Measurements from ENCODE around the gene MED25. TPM values are rescaled to one million over a fixed set of nuclear protein-coding genes. Genes with fewer than 3 reads are reported as not detected.

The MED25 gene
- total and polyA plus RNA-seq, 9 of the 15 experiments (the other 6 are each of a cell fraction or from before 2014, with no cell fraction given), result 4.1 to 93.9 (median 19.3) TPM

DNA sequence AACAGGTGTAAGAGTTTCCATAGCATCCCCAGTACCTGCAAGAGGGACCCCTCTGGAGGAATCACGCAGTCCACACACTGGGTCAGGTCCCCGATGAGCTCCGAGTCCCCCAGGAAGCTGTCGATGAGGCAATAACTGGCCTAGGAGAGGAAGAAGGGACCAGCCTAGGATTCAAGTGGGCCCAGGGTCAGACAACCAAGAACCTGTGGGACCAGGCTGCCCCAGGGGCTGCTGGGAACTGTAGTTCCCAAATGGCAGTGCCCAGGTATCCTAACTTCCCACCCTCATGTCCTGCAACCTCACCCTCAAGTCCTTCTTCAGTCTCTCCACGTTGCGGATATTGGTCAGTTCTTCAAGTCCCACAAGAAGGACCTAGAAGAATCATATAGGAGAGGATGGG lies 6.8 kb upstream of the MED25 start:
- no TSS peak for BruUV-seq (replicated peaks)
- TF ChIP-seq, protein P1, sequence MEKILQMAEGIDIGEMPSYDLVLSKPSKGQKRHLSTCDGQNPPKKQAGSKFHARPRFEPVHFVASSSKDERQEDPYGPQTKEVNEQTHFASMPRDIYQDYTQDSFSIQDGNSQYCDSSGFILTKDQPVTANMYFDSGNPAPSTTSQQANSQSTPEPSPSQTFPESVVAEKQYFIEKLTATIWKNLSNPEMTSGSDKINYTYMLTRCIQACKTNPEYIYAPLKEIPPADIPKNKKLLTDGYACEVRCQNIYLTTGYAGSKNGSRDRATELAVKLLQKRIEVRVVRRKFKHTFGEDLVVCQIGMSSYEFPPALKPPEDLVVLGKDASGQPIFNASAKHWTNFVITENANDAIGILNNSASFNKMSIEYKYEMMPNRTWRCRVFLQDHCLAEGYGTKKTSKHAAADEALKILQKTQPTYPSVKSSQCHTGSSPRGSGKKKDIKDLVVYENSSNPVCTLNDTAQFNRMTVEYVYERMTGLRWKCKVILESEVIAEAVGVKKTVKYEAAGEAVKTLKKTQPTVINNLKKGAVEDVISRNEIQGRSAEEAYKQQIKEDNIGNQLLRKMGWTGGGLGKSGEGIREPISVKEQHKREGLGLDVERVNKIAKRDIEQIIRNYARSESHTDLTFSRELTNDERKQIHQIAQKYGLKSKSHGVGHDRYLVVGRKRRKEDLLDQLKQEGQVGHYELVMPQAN (IDR thresholded peaks at IDR 0.05; ENCODE audit: borderline replicate concordance), result no peak
- TF ChIP-seq ZNF143 (CRISPR knock-in tag; IDR thresholded peaks at IDR 0.05), result peak; percentile 66; the same call in 1 of the 2 replicates
- peak; percentile 70 for TF ChIP-seq HCFC1 (IDR thresholded peaks at IDR 0.05; ENCODE audit: low read depth, low read length)
- TF ChIP-seq ZFX (CRISPR knock-in tag; IDR thresholded peaks at IDR 0.05), result 0 out of 2 replicates have a peak, but pooled peaks have one; percentile 15
- H4K20me1 ChIP-seq (replicated peaks; ENCODE audit: control insufficient read depth, insufficient read depth, low read length), result no peaks in the 10 kb centered on the region; the same call in 1 of the 2 replicates
- FAIRE-seq (no peak), DNase-seq (ENCODE audit: extremely low read depth in 1 of 4, low spot score in 3 of 4) (no peak), ATAC-seq (no peak)
- H3K9me3 ChIP-seq (replicated peaks; ENCODE audit: control insufficient read depth, insufficient read depth, low read depth, low read length), result no peaks in the 10 kb centered on the region
- no peaks in the 10 kb centered on the region for H3K9me1 ChIP-seq (ENCODE audit: control insufficient read depth, insufficient read depth, low read length)
- CTCF ChIA-PET (ENCODE audit: low intra/inter-chr PET ratio), result no interaction called here
- peaks cover 18% of the 10 kb centered on the region; the same call in 2 of the 3 replicates for H3K36me3 ChIP-seq (ENCODE audit: control insufficient read depth, insufficient read depth, low read length)
- H3K9ac ChIP-seq (ENCODE audit: insufficient read depth in 1 of 2, low read depth in 2 of 2, low read length in 2 of 2), result no peak overlapping the region; a peak in 1 of 4 replicates
- intact Hi-C loops (cut with micrococcal nuclease), result no loop called here
- H3K4me2 ChIP-seq (ENCODE audit: insufficient read depth, low read length), result no peak overlapping the region
- WGBS (ENCODE audit: insufficient coverage, low coverage, missing lambda C conversion rate), result 76% methylated on average over 6 of the region's 6 CpGs
- H3K27me3 ChIP-seq (ENCODE audit: control insufficient read depth in 2 of 2, insufficient read depth in 2 of 2, low read length in 2 of 2), result no peaks in the 10 kb centered on the region
- H3K27ac ChIP-seq (ENCODE audit: extremely low read depth, low read depth, low read length), result no peak overlapping the region
- in situ Hi-C loops (cut with MboI), result no loop called here
- peaks cover 25 to 48% of the 10 kb centered on the region in 2 experiments for H3K4me1 ChIP-seq (replicated peaks in 1 of 2; ENCODE audit: control insufficient read depth in 2 of 2, insufficient read depth in 2 of 2, low read length in 2 of 2)
- no peaks in the 10 kb centered on the region for H3K79me2 ChIP-seq (ENCODE audit: control insufficient read depth, insufficient read depth, low read length)
- no peak overlapping the region for H2AFZ ChIP-seq (ENCODE audit: low read depth, low read length)
- POLR2A ChIA-PET, result interaction anchor here (2.4 kb wide), 1 partner anchor 8 kb away, joined by 9 read pairs; no protein-coding TSS in a partner anchor
- H3K4me3 ChIP-seq, result no peak overlapping the region

All from K562 (cell line).